ENCODE measurements around the gene CCDC178.

CCDC178 gene

GRCh38 chr18:33132657-33133056 is 307.9 kb downstream of the CCDC178 start:
- DNase-seq (ENCODE audit: low spot score) = no peak

GRCh38 chr18:33128581-33128980 is 311.9 kb downstream of the CCDC178 start:
- DNase-seq (ENCODE audit: low spot score) = no peak

GRCh38 chr18:33123862-33124518 is 316.5 kb downstream of the CCDC178 start:
- DNase-seq (ENCODE audit: low spot score) = no peak

GRCh38 chr18:33116376-33116775 is 324.1 kb downstream of the CCDC178 start:
- DNase-seq (ENCODE audit: low spot score) = no peak

- no peak for DNase-seq (ENCODE audit: low spot score)
Observed at GRCh38 chr18:33115917-33116316, 324.6 kb downstream of the CCDC178 start.

GRCh38 chr18:33115476-33115875 is 325.0 kb downstream of the CCDC178 start:
- DNase-seq (ENCODE audit: low spot score) = no peak

GRCh38 chr18:33114749-33115148 is 325.8 kb downstream of the CCDC178 start:
- DNase-seq (ENCODE audit: low spot score) = no peak

- DNase-seq (ENCODE audit: low spot score) = no peak
Observed at GRCh38 chr18:33113416-33113815, 327.1 kb downstream of the CCDC178 start.

GRCh38 chr18:33107511-33107910 is 333.0 kb downstream of the CCDC178 start:
- DNase-seq (ENCODE audit: low spot score) = no peak

GRCh38 chr18:33101316-33101715 is 339.2 kb downstream of the CCDC178 start:
- DNase-seq (ENCODE audit: low spot score) = no peak

GRCh38 chr18:33099626-33100025 is 340.9 kb downstream of the CCDC178 start:
- no peak for DNase-seq (ENCODE audit: low spot score)

GRCh38 chr18:33097126-33097525 is 343.4 kb downstream of the CCDC178 start:
- DNase-seq (ENCODE audit: low spot score) = no peak

- DNase-seq (ENCODE audit: low spot score) = no peak
Observed at GRCh38 chr18:33090461-33090860, 350.1 kb downstream of the CCDC178 start.

- no peak for DNase-seq (ENCODE audit: low spot score)
Observed at GRCh38 chr18:33076601-33077000, 363.9 kb downstream of the CCDC178 start.

- no peak for DNase-seq (ENCODE audit: low spot score)
Observed at GRCh38 chr18:33074125-33074524, 366.4 kb downstream of the CCDC178 start.

GRCh38 chr18:33062834-33063364 is 377.6 kb downstream of the CCDC178 start:
- no peak for DNase-seq (ENCODE audit: low spot score)

GRCh38 chr18:33052886-33053285 is 387.6 kb downstream of the CCDC178 start:
- no peak for DNase-seq (ENCODE audit: low spot score)

GRCh38 chr18:33051407-33051806 is 389.1 kb downstream of the CCDC178 start:
- DNase-seq (ENCODE audit: low spot score) = no peak

- DNase-seq (ENCODE audit: low spot score) = no peak
Observed at GRCh38 chr18:33040213-33040612, 400.3 kb downstream of the CCDC178 start.

- no peak for DNase-seq (ENCODE audit: low spot score)
Observed at GRCh38 chr18:33034945-33035344, 405.6 kb downstream of the CCDC178 start.

GRCh38 chr18:33034212-33034611 is 406.3 kb downstream of the CCDC178 start:
- DNase-seq (ENCODE audit: low spot score) = no peak

GRCh38 chr18:33022370-33022769 is 418.2 kb downstream of the CCDC178 start:
- DNase-seq (ENCODE audit: low spot score) = no peak

GRCh38 chr18:33020877-33021276 is 419.6 kb downstream of the CCDC178 start:
- no peak for DNase-seq (ENCODE audit: low spot score)

Data from pons (tissue), 1 donor.